Activated CD4-positive, alpha-beta T cell treated with anti-CD3 and anti-CD28 coated beads, Interleukin-2, amount 10 ng/mL, durations not matched to agents 7 days and 5 days (primary cell): ENCODE results near the gene VOPP1. TPM values are rescaled to one million over a fixed set of nuclear protein-coding genes. Genes with fewer than 3 reads are reported as not detected.
A peak's percentile ranks its signal among the peaks of the same experiment; 100 is the strongest.
"Not testable (repeated sequence)": the region's sequence is repeated elsewhere in the genome, so short reads cannot be mapped to it uniquely, and the experiment has no call there.

Experiments used
- CTCF ChIA-PET: fragments of 350-600 bp; sonication (Branson Sonifier 250); formaldehyde crosslinking; loops from one replicate; lab custom pipeline; 2021; ENCODE audit warnings: antibody characterized with exemption; lab: Charles Lee
- POLR2A ChIA-PET: fragments of 350-600 bp; sonication (Branson Sonifier 250); formaldehyde crosslinking; loops from one replicate; lab custom pipeline; 2021; ENCODE audit warnings: antibody characterized with exemption; lab: Charles Lee
- DNase-seq: peaks from one replicate; pipeline ENCODE4 v3.0.0-alpha.2; 2020
- H3K27ac Mint-ChIP-seq: one replicate; pipeline ENCODE4 v1.8.0; 2021; ENCODE audit warnings: mild to moderate bottlenecking, moderate library complexity, mixed read lengths
- H3K27me3 Mint-ChIP-seq: one replicate; pipeline ENCODE4 v1.8.0; 2021; ENCODE audit warnings: mixed read lengths
- H3K36me3 Mint-ChIP-seq: one replicate; pipeline ENCODE4 v1.8.0; 2021; ENCODE audit warnings: low read depth, mixed read lengths
- H3K4me1 Mint-ChIP-seq: one replicate; pipeline ENCODE4 v1.8.0; 2021; ENCODE audit warnings: mixed read lengths
- H3K4me3 Mint-ChIP-seq: one replicate; pipeline ENCODE4 v1.8.0; 2021; ENCODE audit warnings: mild to moderate bottlenecking, moderate library complexity, mixed read lengths
- H3K9me3 Mint-ChIP-seq: one replicate; pipeline ENCODE4 v1.8.0; 2021; ENCODE audit warnings: mixed read lengths
- total RNA-seq, 2 experiments: library from RNA; stranded (reverse); gene quantifications; one replicate each; pipeline ENCODE4 v1.2.3, GENCODE V29; 2021

The VOPP1 gene, protein sequence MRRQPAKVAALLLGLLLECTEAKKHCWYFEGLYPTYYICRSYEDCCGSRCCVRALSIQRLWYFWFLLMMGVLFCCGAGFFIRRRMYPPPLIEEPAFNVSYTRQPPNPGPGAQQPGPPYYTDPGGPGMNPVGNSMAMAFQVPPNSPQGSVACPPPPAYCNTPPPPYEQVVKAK
- 10 to 100 TPM; 74.5 to 77.2 TPM for total RNA-seq

DNA sequence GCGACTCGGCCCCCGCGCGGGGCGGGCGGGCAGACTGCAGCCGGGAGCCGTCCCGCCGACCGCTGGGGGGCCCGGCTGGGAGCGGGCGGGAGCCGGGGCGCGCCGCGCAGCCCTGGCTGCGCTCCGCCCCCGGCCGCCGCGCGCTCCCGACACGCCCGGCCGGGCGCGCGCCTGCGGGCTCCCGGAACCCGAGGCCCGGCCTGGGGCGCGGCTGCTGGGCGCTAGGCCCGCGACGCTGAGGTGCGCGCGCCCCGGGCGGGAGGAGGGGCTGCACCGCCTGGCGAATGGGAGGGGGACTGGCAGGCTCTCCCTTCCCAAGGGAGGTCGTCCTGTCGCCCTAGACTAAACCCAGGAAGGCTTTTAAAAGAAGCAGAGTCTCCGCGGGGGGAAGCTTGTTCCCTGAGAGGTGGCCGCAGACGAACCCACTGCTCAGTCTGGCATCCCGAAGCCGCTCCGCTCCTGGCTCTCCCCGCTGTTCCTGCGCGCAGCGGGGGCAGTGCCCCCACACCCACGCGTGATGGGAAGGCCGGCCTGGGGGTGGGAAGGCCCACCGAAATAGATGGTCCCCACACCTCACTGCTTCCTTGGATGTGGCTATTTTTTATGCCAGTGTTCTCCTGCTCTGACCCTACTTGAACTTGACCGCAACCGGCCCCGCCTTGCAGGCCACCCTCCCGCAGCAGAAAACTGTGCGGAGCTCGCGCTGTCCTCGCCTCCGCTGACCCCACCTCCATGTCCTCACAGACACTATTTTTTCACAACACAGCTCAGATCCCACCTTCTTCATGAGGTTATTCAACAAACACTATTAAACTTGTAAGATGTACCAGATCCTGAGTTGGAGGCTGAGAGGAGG lies at the start of gene VOPP1:
Gene VOPP1, minus strand, starts transcription at position 125 of the 856 bp plus-strand sequence. CDS start 178 bp downstream, outside the sequence.
- peaks cover 17% of the 10 kb centered on the region for H3K36me3 Mint-ChIP-seq
- H3K27ac Mint-ChIP-seq: peak within 1 kb of the TSS; percentile 93
- H3K4me3 Mint-ChIP-seq: peak within 1 kb of the TSS; percentile 89
- DNase-seq: peak; percentile 48
- peaks cover 63% of the 10 kb centered on the region for H3K4me1 Mint-ChIP-seq
- ChIA-PET CTCF (interaction anchor here (0.9 to 2.3 kb wide), 5 partner anchors 11 to 49 kb away, joined by 3 to 10 read pairs (median 3); no protein-coding TSS in a partner anchor), POLR2A (no interaction called here)
- no peaks in the 10 kb centered on the region for H3K9me3 Mint-ChIP-seq
- H3K27me3 Mint-ChIP-seq: no peaks in the 10 kb centered on the region

DNA sequence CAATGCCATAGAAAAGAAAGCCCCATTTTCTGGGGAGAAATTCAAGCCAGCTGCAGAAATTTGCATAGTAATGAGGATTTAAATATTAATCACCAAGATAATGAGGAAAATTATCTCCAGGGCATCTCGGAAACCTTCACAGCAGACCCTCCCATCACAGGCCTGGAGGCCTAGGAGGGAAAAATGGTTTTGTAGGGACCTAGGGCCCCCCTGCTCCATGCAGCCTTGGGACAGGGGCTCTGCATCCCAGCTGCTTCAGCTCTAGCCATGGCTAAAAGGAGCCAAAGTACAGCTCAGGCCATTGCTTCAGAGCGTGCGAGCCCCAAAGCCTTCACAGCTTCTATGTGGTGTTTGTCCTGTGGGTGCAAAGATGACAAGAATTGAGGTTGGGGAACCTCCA lies 46.6 kb upstream of the VOPP1 start:
- H3K36me3 Mint-ChIP-seq: no peaks in the 10 kb centered on the region
- H3K9me3 Mint-ChIP-seq: peaks cover 13% of the 10 kb centered on the region
- no peak for DNase-seq
- H3K27ac Mint-ChIP-seq: no peak overlapping the region
- no peak overlapping the region for H3K4me3 Mint-ChIP-seq
- CTCF ChIA-PET: no interaction called here
- POLR2A ChIA-PET: no interaction called here
- H3K27me3 Mint-ChIP-seq: peaks cover 16% of the 10 kb centered on the region
- H3K4me1 Mint-ChIP-seq: no peaks in the 10 kb centered on the region

DNA sequence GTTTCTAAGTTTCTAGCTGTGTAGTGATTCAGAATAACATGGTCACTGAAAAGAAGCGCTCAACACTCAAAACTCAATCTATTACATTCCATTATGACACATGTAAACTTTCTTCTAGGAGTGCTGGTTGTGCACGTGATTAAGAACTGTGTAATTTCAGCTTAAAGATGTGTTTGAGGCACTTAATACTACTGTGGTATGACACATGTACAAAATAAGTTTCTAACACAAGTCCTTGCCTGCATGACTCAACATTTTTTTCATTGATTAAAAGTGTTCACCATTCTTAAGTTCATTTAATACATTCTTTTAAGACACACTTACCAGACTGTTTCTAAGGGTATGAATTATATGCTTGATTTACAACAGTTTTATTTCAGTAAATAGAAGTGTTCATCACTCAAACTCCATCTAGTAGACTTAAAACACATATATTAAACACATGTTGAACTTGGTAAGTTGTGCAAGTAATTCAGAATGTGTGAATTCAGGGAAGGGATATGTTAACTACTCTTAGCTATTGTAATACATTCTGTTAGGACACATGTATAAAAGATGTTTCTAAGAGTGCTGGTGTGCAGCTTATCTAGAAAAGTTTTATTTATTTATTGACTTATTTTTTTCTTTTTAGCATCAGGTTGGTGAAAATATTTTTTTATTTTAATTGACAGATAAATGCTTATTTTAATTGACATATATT lies 42.2 kb upstream of the VOPP1 start:
- CTCF ChIA-PET, H3K4me1 Mint-ChIP-seq: not testable (repeated sequence)
- peaks cover 11% of the 10 kb centered on the region for H3K9me3 Mint-ChIP-seq

DNA sequence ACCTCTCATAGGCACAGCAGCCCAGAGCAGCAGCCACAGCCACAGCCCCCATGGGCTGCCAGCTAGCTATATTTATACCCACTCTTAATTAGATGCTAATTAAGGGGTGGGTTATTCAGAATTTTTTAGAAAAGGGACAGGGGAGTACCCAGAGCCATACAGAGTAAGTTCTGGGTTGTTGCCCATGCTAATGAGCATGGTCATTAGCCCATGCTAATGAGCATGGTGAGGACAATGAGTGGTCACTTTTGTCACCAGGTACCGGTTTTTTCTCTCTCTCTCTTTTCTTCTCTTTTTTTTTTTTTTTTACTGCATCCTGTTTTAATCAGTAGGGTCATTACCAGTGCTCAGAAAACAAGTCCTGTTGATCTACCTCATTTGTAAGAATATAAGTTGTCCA lies 37.4 kb upstream of the VOPP1 start:
- H3K27ac Mint-ChIP-seq, DNase-seq, POLR2A ChIA-PET, H3K4me3 Mint-ChIP-seq, CTCF ChIA-PET, H3K9me3 Mint-ChIP-seq, H3K36me3 Mint-ChIP-seq, H3K4me1 Mint-ChIP-seq: not testable (repeated sequence)
- H3K27me3 Mint-ChIP-seq: peaks cover 11% of the 10 kb centered on the region

More for the DNA sequence above, 42.2 kb upstream of the VOPP1 start:
- H3K27ac Mint-ChIP-seq, H3K36me3 Mint-ChIP-seq, POLR2A ChIA-PET, DNase-seq, H3K4me3 Mint-ChIP-seq: not testable (repeated sequence)
- H3K27me3 Mint-ChIP-seq: peaks cover 10% of the 10 kb centered on the region

DNA sequence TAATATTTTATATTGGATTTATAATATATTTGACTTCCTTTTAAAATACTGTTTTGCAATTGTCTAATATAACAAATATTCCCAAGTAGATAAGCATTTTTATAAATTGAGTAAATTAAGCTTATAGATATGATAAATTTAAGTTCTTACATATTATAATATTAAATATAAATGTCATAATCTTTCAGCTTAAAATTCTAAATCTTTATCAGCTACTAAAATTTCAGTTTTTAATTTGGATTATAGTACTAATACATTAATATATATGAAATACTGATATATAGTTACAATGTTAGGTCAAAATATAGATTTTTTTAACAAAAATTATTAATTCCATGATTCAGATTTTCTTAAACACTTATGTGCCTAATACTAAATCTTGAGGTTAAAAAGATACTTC lies 33.4 kb upstream of the VOPP1 start:
- H3K4me1 Mint-ChIP-seq, DNase-seq, POLR2A ChIA-PET, H3K4me3 Mint-ChIP-seq, H3K9me3 Mint-ChIP-seq, H3K27ac Mint-ChIP-seq, CTCF ChIA-PET, H3K36me3 Mint-ChIP-seq: not testable (repeated sequence)
- peaks cover 10% of the 10 kb centered on the region for H3K27me3 Mint-ChIP-seq

DNA sequence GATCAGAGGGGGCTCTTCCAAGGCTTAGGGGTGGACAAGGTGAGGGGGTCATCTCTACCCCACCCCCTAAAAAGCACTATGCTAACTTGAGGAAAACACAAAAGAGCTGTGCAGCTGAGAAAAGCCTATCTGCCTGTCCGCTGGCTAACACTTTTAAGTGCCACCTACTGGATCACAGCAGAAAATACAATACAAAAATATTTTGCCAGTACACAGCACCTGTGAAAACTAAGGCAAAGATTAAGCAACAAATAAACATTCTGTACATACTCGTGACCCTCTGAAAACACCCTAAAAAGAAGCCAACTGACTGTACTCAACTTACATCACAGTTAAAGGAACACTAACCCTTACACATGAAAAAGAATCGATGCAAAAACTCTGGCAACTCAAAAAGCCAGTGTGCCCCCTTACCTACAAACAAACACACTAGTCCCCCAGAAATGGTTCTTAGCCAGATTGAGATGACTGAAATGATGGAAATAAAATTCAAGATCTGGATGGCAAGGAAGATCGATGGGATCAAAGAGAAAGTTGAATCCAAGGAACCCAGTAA lies 25.7 kb upstream of the VOPP1 start:
- H3K4me3 Mint-ChIP-seq, POLR2A ChIA-PET, H3K9me3 Mint-ChIP-seq, H3K36me3 Mint-ChIP-seq, H3K27ac Mint-ChIP-seq, CTCF ChIA-PET: not testable (repeated sequence)
- Mint-ChIP-seq H3K27me3 (peaks cover 13% of the 10 kb centered on the region), H3K4me1 (peaks cover 15% of the 10 kb centered on the region)
- peak; percentile 23 for DNase-seq

DNA sequence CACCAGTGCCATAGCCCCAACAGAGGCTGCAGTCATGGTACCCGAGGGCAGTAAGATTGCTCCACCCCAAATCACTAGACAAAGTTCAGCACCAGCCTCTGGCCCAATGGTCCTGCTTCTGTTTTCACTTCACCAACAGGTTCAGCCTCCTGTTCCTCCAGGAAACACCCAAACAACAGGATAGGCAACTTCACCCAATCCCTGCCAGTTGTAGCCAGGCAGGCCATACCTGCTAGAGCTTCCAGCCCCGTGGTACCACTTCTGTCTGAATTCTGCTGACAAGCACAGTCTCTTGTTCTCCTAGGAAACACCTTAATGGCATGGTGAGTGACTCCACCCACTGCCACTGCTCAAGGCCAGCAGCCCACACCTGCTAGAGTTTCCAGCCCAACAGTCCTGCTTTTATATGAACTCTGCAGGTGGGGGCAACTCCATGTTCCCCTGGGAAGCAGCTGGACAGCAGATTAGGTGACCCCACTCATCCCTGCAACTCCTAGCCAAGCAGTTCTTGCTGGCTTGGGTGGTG lies 25.0 kb upstream of the VOPP1 start:
- DNase-seq, CTCF ChIA-PET, H3K9me3 Mint-ChIP-seq, H3K36me3 Mint-ChIP-seq, POLR2A ChIA-PET, H3K4me3 Mint-ChIP-seq, H3K27ac Mint-ChIP-seq: not testable (repeated sequence)
- Mint-ChIP-seq H3K27me3 (peaks cover 14% of the 10 kb centered on the region), H3K4me1 (peaks cover 17% of the 10 kb centered on the region)

DNA sequence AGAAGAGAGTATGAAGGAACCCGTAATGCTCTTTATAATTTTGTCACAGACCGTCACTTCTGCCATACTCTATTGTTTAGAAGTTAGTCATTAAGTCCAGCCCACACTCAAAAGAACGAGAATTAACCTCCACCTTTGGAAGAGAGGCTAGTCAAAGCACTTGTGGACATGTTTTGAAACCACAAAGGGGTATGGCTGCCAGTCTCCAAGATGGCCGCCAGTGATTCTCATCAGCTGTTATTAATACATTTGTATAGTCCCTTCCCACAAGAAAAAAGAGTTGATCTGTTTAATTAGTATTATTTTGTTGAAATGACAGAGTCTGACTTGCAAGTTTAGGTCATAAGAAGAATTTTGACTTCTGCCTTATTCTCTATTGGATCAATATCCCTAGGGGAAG lies 23.2 kb upstream of the VOPP1 start:
- Mint-ChIP-seq H3K9me3 (no peaks in the 10 kb centered on the region), H3K4me3 (no peak overlapping the region), H3K36me3 (no peaks in the 10 kb centered on the region), H3K27me3 (peaks cover 11% of the 10 kb centered on the region), H3K27ac (no peak overlapping the region), H3K4me1 (peaks cover 17% of the 10 kb centered on the region)
- ChIA-PET POLR2A (no interaction called here), CTCF (no interaction called here)
- no peak for DNase-seq

DNA sequence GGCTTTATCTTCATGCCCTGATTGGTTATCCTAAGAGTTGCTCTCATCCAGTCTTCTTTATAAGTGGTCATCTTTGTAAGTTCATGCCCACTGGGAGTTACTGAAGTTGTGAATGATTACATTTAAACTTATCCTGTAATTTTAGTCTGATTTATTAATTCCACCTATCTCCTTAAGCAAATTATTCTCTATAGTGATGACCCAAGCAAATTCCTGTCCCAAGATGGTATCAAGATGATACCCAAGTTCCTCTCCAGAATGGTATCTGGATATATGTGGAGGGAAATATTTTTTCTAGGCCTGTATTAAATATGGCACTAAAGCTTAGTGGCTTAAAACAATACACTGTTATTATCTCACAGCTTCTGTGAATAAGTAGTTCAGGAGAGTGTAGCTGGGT lies 22.6 kb upstream of the VOPP1 start:
- CTCF ChIA-PET: interaction anchor here (1.6 kb wide), 1 partner anchor 13 kb away, joined by 4 read pairs; no protein-coding TSS in a partner anchor
- Mint-ChIP-seq H3K27ac (no peak overlapping the region), H3K36me3 (no peaks in the 10 kb centered on the region), H3K27me3 (peaks cover 11% of the 10 kb centered on the region), H3K9me3 (no peaks in the 10 kb centered on the region), H3K4me1 (peaks cover 17% of the 10 kb centered on the region), H3K4me3 (no peak overlapping the region)
- no peak for DNase-seq
- POLR2A ChIA-PET: no interaction called here

DNA sequence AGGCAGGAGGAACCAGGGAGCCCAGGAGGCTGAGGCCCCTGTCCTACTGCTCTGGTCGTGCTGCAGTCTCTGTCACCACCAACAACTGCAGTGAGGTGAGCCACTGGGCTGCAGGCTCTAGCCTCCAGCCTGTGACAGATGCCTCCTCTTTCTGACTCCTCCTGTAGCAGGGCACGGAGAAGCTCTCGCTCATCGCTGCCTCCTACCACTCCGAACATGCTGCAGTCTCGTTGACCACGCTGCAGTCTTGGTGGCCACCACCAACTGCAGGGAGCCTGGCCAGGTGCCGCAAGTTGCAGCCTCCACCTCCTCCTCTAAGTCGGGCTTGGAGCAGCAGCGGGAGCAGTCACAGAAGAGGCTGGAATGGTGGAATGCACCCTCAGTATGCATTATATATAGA lies 22.1 kb upstream of the VOPP1 start:
- peaks cover 17% of the 10 kb centered on the region for H3K4me1 Mint-ChIP-seq
- H3K9me3 Mint-ChIP-seq: no peaks in the 10 kb centered on the region
- H3K27ac Mint-ChIP-seq: peak overlapping the region; percentile 57
- POLR2A ChIA-PET: no interaction called here
- no peak overlapping the region for H3K4me3 Mint-ChIP-seq
- peaks cover 7% of the 10 kb centered on the region for H3K27me3 Mint-ChIP-seq
- no peaks in the 10 kb centered on the region for H3K36me3 Mint-ChIP-seq
- CTCF ChIA-PET: interaction anchor here (1.6 kb wide), 1 partner anchor 12 kb away, joined by 4 read pairs; no protein-coding TSS in a partner anchor
- no peak for DNase-seq

DNA sequence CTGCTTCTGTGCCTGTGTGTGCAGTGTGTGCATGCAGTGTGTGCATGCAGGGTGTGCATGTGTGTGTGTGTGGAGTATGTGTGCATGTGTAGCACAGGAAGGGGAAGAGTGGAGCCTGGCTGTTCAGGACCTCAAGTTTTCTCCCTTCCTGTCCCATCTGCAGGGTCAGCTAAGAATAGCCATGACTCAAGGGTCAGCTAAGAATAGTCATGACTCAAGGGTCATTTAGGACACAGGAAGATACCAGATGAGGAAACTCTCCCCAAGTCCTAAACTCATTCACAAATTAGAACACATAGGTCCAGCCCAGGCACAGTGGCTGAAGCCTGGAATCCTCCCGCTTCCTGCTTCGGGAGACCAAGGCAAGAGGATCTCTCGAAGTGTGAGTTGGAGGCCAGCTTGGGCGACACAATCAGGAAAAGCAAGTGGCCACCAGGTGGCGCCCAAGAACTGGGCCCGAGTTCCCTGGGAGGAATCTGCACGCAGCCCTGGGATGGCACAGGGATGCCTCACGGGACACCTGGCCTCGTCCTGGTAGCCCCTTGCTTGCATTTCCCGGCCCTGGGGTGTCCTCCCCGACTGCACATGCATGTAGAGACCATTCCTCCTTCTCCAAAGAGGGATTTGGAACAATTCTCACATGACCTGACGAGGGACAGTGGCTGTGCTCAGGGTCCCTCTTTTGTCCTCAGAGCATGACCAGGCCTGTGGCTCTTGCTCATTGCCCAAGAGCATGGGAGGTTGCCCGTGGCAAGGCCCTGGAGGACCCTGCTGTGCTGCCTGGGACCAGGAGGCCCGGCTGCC lies 21.4 kb upstream of the VOPP1 start:
- Mint-ChIP-seq H3K4me1 (peaks cover 17% of the 10 kb centered on the region), H3K36me3 (no peaks in the 10 kb centered on the region), H3K9me3 (no peaks in the 10 kb centered on the region), H3K27ac (no peak overlapping the region), H3K4me3 (no peak overlapping the region), H3K27me3 (peaks cover 6% of the 10 kb centered on the region)
- POLR2A ChIA-PET: no interaction called here
- DNase-seq: peak; percentile 71
- CTCF ChIA-PET: interaction anchor here (0.6 to 1.6 kb wide), 5 partner anchors 11 to 214 kb away, joined by 3 to 4 read pairs (median 3); no protein-coding TSS in a partner anchor

DNA sequence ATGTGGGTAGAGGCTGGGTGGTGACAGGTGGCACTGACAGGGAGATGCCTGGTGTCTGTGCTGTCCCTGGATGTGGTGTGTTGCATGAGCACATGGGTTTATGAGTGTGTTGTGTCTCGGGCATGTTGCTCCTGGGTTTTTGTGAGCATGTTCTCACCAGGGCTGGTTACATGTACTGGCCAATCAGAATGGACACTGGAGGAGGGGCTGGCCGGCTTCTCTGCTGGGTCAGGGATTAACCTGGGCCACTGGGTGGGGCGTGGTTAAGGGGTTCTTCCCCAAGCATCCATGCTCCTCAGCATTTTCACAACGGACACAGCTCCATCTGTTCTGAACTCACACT lies 20.8 kb upstream of the VOPP1 start:
- ChIA-PET POLR2A (no interaction called here), CTCF (interaction anchor here (0.6 to 1.0 kb wide), 4 partner anchors 11 to 213 kb away, joined by 3 read pairs; no protein-coding TSS in a partner anchor)
- Mint-ChIP-seq H3K27ac (peak overlapping the region; percentile 36), H3K9me3 (no peaks in the 10 kb centered on the region), H3K4me3 (no peak overlapping the region), H3K36me3 (no peaks in the 10 kb centered on the region), H3K27me3 (peaks cover 6% of the 10 kb centered on the region), H3K4me1 (peaks cover 16% of the 10 kb centered on the region)
- no peak for DNase-seq
